T47D (cell line): ENCODE data around the gene RCOR1.
"Not testable (repeated sequence)": the region's sequence is repeated elsewhere in the genome, so short reads cannot be mapped to it uniquely, and the experiment has no call there.

Experiments
- DNase-seq, 2 experiments: peaks; one replicate each; pipeline versions ENCODE4 v3.0.0 to v3.0.0-alpha.2; 2011 to 2012; ENCODE audit warnings: low read depth in 1 of 2, low spot score in 1 of 2
- JUND ChIP-seq: IDR thresholded peaks from 2 replicates; pipeline ENCODE4 v1.6.1; 2012; ENCODE audit warnings: low read depth
- in situ Hi-C: cut with HindIII; loops from 2 replicates; pipeline ENCODE4 v1.10.0; 2016; ENCODE audit warnings: low sequenced_read_pairs, low pct_unique_long_range_greater_than_20kb

RCOR1 gene

GRCh38 chr14:102605029-102605428 is 12.6 kb downstream of the RCOR1 start:
- peak; percentile 84 to 91 for DNase-seq
- in situ Hi-C loops = no loop called here
- no peak for TF ChIP-seq JUND

GRCh38 chr14:102606296-102606695 is 13.8 kb downstream of the RCOR1 start:
- in situ Hi-C loops = no loop called here

DNA sequence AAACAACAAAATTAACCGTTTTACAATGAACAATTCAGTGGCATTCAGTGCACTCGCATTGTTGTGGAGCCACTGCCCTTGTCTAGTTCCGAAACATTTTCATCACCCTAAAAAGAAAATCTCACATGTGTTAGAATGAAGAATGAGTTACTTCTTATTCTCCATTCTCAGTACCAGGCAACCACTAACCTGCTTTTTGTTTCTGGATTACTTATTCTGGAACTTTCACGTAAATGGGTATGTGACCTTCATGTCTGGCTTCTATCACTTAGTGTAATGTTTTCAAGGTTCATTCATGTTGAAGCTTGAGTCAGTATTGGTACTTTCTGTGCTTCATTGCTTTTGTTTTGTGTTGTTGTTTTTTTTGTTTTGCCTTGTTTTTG is 15.6 kb downstream of the RCOR1 start:
- in situ Hi-C loops = no loop called here
- DNase-seq = no peak
- TF ChIP-seq JUND = no peak

More at GRCh38 chr14:102606296-102606695, 13.8 kb downstream of the RCOR1 start:
- DNase-seq = no peak
- no peak for TF ChIP-seq JUND

GRCh38 chr14:102610968-102611811 is 18.7 kb downstream of the RCOR1 start:
- no peak for DNase-seq
- in situ Hi-C loops = no loop called here
- TF ChIP-seq JUND = no peak

DNA sequence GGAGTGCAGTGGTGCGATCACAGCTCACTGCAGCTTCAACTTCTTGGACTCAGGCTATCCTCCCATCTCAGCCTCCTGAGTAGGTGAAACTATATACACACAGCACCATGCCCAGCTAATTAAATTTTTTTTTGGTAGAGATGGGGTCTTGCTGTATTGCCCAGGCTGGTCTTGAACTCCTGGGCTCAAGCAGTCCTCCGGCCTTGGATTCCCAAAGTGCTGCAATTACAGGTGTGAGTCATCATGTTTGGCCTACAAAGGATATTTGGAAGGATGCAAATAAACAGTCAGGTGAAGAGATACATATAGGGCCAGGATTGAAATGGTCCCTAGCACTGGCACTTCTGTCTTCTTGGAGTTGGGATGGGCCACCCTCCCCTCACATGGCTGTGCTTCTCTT is 23.9 kb downstream of the RCOR1 start:
- no peak for TF ChIP-seq JUND
- no peak for DNase-seq
- in situ Hi-C loops = no loop called here

DNA sequence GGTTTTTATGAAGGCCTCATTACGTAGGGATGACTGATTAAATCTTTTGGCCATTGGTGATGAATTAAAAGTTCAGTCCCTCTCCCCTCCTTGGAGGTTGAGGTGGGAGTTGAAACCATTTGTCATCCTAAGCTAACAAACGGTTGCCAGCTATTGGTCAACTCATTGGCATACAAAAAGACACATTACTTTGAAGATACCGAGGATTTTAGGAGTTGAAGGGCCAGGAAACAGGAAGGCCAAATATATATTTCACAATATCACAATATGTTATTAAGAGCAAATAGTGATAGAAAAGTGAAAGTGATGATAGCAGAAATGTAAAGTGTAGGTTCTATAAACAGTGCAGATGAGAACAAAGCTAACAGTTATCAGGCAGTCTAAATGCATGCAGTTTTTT is 24.4 kb downstream of the RCOR1 start:
- in situ Hi-C loops = no loop called here
- no peak for TF ChIP-seq JUND
- DNase-seq = no peak

- DNase-seq, in situ Hi-C loops: not testable (repeated sequence)
Observed at GRCh38 chr14:102619012-102619411, 26.6 kb downstream of the RCOR1 start.

GRCh38 chr14:102620413-102620812 is 28.0 kb downstream of the RCOR1 start:
- in situ Hi-C loops = no loop called here
- TF ChIP-seq JUND = no peak
- no peak for DNase-seq

- no peak for TF ChIP-seq JUND
- in situ Hi-C loops = no loop called here
- DNase-seq = no peak
Observed at GRCh38 chr14:102622262-102622885, 29.9 kb downstream of the RCOR1 start.

DNA sequence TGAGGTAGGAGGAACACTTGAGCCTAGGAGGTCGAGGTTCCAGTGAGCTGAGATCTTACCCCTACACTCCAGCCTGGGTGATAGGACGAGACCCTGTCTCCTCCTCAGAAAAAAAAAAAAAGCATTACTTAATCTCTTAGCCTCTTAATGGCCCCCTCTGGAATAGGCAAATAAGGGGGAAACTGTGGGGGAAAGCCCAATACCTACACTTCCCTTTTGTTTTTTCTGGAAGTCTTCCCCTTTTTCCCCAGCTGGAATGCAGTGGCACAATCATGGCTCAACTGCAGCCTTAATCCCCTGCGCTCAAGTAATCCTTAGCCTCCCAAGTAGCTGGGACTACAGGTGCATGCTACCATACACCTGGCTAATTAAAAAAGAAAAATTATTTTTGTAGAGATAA is 32.2 kb downstream of the RCOR1 start:
- no peak for TF ChIP-seq JUND
- in situ Hi-C loops = no loop called here
- no peak for DNase-seq

DNA sequence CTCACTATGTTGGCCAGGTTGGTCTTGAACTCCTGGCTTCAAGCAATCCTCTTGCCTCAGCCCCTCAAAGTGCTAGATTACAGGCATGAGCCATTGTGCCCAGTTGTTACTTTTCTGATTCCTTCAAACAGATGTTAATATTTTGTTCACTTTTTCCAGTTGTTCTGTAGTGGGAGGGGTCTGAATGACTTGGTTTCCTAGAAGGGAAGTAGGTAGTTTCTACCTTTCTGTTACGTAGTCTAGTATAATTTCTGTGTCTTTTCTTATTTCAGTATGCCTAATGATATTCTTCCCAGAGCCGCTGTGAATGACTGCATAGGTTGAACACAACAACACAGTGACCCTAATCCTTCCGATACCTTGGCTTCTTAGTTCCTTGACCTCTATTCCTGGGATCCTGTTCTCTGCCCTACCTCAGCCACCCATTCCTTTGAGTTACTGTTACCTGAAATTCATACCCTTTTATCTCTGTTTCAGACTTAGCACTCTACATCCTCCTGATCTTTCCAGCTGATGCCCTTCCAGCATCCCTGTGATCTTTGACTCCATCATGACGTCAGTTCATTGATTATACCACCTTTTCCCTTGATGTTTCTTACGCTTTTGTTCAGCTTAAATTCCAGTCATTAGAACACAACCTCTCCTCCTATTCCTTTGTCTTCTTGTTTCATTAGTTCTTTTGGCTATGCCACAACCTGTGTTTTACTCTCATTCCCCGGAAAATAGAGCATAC is 33.3 kb downstream of the RCOR1 start:
- in situ Hi-C loops = no loop called here
- no peak for TF ChIP-seq JUND
- no peak for DNase-seq

- DNase-seq = no peak
- in situ Hi-C loops = no loop called here
- TF ChIP-seq JUND = no peak
Observed at GRCh38 chr14:102626530-102626929, 34.1 kb downstream of the RCOR1 start.

DNA sequence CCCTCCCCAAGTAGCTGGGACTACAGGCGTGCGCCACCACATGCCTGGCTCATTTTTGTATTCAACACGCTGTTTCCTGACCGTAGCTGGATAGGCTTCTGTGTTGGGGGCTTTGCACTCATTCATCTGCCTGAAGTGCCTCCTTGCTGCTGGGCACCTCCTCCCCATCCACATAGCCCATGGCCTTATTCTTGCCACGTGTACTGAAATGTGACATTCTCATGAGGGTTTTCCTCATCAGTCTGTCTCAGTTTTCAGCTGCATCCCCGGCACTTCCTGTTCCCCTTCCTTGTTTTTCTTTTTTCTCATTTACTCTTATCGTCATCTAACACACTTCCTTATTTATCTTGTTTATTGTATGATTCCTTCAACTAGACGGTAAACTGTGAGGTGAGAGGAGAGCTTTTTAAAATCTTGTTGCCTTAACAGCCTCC is 36.6 kb downstream of the RCOR1 start:
- in situ Hi-C loops = no loop called here
- DNase-seq = no peak
- TF ChIP-seq JUND = no peak
